Panc1 (cell line): ENCODE data around the gene DLG2. TPM values are rescaled to one million over a fixed set of nuclear protein-coding genes. Genes with fewer than 3 reads are reported as not detected.

Experiments
- ATAC-seq: fragments of 200-7000 bp; cut with Tn5 transposase; 2 replicates; pipeline ENCODE4 v1.9.1; 2020; ENCODE audit warnings: mild to moderate bottlenecking, moderate library complexity
- BruUV-seq: library from RNA; stranded (reverse); fragments of 400-500 nt; replicated peaks from 2 replicates; lab custom pipeline; 2021; lab: Mats Ljungman, UMichigan
- CTCF ChIA-PET: fragments of 300-600 bp; sonication (Branson Sonifier 250); formaldehyde crosslinking; loops from one replicate; lab custom pipeline; 2022; ENCODE audit warnings: antibody characterized with exemption; lab: Charles Lee
- POLR2A ChIA-PET: fragments of 300-600 bp; sonication (Branson Sonifier 250); formaldehyde crosslinking; loops from one replicate; lab custom pipeline; 2022; ENCODE audit warnings: antibody characterized with exemption; lab: Charles Lee
- DNase-seq: peaks from one replicate; pipeline ENCODE4 v3.0.0-alpha.2; 2010; ENCODE audit warnings: low read depth, low spot score
- H3K27ac ChIP-seq: 2 replicates; pipeline ENCODE4 v1.5.1; 2011; ENCODE audit warnings: mild to moderate bottlenecking, low read length, inconsistent platforms
- H3K27me3 ChIP-seq: fragments of 200-500 bp; sonication (Bioruptor generic); 2 replicates; pipeline ENCODE4 v1.6.0; 2014; ENCODE audit warnings: low read length, inconsistent platforms; ENCODE audit not compliant: control insufficient read depth, insufficient read depth
- H3K36me3 ChIP-seq: fragments of 200-500 bp; sonication (Bioruptor generic); 2 replicates; pipeline ENCODE4 v1.5.1; 2014; ENCODE audit warnings: inconsistent platforms, mild to moderate bottlenecking, low read length, moderate library complexity; ENCODE audit not compliant: control insufficient read depth, insufficient read depth
- H3K4me1 ChIP-seq: 2 replicates; pipeline ENCODE4 v1.5.1; 2011; ENCODE audit warnings: inconsistent platforms, mild to moderate bottlenecking, low read length, moderate library complexity; ENCODE audit not compliant: control insufficient read depth, insufficient read depth
- H3K4me3 ChIP-seq, 2 experiments: 2 replicates each; pipeline ENCODE4 v1.5.1; 2011 to 2012; ENCODE audit warnings: low read depth in 2 of 2, low read length in 2 of 2, mild to moderate bottlenecking in 2 of 2, inconsistent platforms in 1 of 2, moderate library complexity in 1 of 2
- H3K9me3 ChIP-seq: fragments of 200-500 bp; sonication (Bioruptor generic); 2 replicates; pipeline ENCODE4 v1.5.1; 2014; ENCODE audit warnings: low read depth, mild to moderate bottlenecking, inconsistent platforms, low read length, moderate library complexity; ENCODE audit not compliant: control insufficient read depth, insufficient read depth
- POLR2AphosphoS5 ChIP-seq: IDR thresholded peaks from 2 replicates; pipeline ENCODE4 v1.6.1; 2012; ENCODE audit warnings: mild to moderate bottlenecking, low read depth, low read length, moderate library complexity
- SIN3A ChIP-seq: IDR thresholded peaks from 2 replicates; pipeline ENCODE4 v1.6.1; 2012; ENCODE audit warnings: low read depth, mild to moderate bottlenecking, low read length, moderate library complexity, borderline replicate concordance; ENCODE audit not compliant: insufficient read depth
- TCF7L2 ChIP-seq: IDR thresholded peaks from 2 replicates; pipeline ENCODE4 v1.6.1; 2011; ENCODE audit warnings: mild to moderate bottlenecking, low read depth, low read length, inconsistent platforms
- in situ Hi-C: cut with HindIII; loops from 2 replicates; pipeline ENCODE4 v1.10.0; 2016; ENCODE audit warnings: low sequenced_read_pairs, low pct_unique_long_range_greater_than_20kb
- intact Hi-C: fragments of 100-400 bp; cut with micrococcal nuclease; formaldehyde crosslinking; loops from one replicate; pipeline ENCODE4 v1.10.0; 2022; ENCODE audit not compliant: unreplicated experiment
- total RNA-seq: library from RNA; stranded (reverse); gene quantifications from one replicate; pipeline ENCODE4 v1.2.1, GENCODE V29; 2021; ENCODE audit not compliant: unreplicated experiment
- TF ChIP-seq, protein P1 (sequence below): fragments of 450-650 bp; IDR thresholded peaks from 2 replicates; pipeline ENCODE4 v1.5.1; 2017; ENCODE audit warnings: mild to moderate bottlenecking
- TF ChIP-seq, protein P2 (sequence below), 2 experiments: IDR thresholded peaks; 2 replicates each; pipeline ENCODE4 v1.6.1; 2011 to 2012; ENCODE audit warnings: low read depth in 2 of 2, control low read depth in 1 of 2, low read length in 1 of 2, mild to moderate bottlenecking in 1 of 2, moderate library complexity in 1 of 2; ENCODE audit not compliant: insufficient read depth in 1 of 2

The DLG2 gene
- total RNA-seq, 1 experiment from 2014 or later = 4.2 TPM

DNA sequence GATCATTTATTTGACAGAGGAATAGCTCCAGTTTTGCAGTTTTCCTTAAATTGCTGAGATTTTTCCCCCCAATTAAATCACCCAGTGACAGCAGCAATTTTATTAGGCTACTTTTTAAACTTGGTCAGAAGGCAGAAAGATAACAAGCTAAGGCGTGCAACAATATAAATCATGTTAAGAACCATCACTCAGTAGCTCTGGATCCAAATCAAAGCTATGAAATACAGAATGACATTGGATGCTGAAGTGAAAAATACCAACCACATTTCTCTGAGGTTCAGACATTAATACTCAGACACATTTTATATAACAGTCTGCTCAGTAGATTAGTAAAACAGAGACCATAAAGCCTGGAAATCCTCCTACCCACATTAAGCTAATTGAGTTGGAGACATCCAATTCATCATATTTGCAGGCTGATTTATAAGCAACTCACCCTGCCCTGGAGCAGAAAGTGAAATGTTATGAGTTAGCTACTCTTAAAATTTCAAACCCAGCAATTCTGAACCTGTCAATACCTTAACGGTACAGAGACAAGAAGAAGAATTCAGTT, 1108.4 kb downstream of the DLG2 start:
- CTCF ChIA-PET = no interaction called here

DNA sequence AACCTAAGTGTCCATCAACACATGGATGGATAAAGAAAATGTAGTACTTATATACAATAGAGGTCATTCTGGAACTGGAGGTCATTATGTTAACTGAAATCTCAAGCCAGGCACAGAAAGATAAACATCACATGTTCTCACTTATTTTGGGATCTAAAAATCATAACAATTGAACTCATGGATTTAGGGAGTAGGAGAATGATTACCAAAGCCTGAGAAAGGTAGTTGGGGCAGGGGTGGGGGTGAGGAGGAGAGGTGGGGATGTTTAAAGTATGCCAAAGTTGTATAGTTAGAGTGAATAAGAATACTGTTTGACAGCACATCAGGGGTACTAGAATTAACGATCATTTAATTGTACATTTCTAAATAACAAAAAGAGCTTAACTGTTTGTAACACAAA, 1112.7 kb downstream of the DLG2 start:
- POLR2A ChIA-PET = no interaction called here
- H3K27ac ChIP-seq = no peak overlapping the region
- no peaks in the 10 kb centered on the region for H3K36me3 ChIP-seq
- H3K4me3 ChIP-seq = no peak overlapping the region
- DNase-seq (no peak), ATAC-seq (no peak)
- no peaks in the 10 kb centered on the region for H3K27me3 ChIP-seq
- no TSS peak for BruUV-seq
- in situ Hi-C loops = no loop called here
- peaks cover 1% of the 10 kb centered on the region; the same call in 1 of the 2 replicates for H3K9me3 ChIP-seq
- CTCF ChIA-PET = no interaction called here
- TF ChIP-seq SIN3A = no peak
- TF ChIP-seq TCF7L2 = no peak
- TF ChIP-seq, protein P1, sequence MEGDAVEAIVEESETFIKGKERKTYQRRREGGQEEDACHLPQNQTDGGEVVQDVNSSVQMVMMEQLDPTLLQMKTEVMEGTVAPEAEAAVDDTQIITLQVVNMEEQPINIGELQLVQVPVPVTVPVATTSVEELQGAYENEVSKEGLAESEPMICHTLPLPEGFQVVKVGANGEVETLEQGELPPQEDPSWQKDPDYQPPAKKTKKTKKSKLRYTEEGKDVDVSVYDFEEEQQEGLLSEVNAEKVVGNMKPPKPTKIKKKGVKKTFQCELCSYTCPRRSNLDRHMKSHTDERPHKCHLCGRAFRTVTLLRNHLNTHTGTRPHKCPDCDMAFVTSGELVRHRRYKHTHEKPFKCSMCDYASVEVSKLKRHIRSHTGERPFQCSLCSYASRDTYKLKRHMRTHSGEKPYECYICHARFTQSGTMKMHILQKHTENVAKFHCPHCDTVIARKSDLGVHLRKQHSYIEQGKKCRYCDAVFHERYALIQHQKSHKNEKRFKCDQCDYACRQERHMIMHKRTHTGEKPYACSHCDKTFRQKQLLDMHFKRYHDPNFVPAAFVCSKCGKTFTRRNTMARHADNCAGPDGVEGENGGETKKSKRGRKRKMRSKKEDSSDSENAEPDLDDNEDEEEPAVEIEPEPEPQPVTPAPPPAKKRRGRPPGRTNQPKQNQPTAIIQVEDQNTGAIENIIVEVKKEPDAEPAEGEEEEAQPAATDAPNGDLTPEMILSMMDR = no peak
- TF ChIP-seq, protein P2, sequence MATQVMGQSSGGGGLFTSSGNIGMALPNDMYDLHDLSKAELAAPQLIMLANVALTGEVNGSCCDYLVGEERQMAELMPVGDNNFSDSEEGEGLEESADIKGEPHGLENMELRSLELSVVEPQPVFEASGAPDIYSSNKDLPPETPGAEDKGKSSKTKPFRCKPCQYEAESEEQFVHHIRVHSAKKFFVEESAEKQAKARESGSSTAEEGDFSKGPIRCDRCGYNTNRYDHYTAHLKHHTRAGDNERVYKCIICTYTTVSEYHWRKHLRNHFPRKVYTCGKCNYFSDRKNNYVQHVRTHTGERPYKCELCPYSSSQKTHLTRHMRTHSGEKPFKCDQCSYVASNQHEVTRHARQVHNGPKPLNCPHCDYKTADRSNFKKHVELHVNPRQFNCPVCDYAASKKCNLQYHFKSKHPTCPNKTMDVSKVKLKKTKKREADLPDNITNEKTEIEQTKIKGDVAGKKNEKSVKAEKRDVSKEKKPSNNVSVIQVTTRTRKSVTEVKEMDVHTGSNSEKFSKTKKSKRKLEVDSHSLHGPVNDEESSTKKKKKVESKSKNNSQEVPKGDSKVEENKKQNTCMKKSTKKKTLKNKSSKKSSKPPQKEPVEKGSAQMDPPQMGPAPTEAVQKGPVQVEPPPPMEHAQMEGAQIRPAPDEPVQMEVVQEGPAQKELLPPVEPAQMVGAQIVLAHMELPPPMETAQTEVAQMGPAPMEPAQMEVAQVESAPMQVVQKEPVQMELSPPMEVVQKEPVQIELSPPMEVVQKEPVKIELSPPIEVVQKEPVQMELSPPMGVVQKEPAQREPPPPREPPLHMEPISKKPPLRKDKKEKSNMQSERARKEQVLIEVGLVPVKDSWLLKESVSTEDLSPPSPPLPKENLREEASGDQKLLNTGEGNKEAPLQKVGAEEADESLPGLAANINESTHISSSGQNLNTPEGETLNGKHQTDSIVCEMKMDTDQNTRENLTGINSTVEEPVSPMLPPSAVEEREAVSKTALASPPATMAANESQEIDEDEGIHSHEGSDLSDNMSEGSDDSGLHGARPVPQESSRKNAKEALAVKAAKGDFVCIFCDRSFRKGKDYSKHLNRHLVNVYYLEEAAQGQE (IDR thresholded peaks at IDR 0.05; ENCODE audit: insufficient read depth in 1 of 2, low read depth in 2 of 2, low read length in 1 of 2) = no peak
- TF ChIP-seq POLR2AphosphoS5 = no peak
- H3K4me1 ChIP-seq = no peaks in the 10 kb centered on the region
- intact Hi-C loops = no loop called here

More for the DNA sequence above, 1108.4 kb downstream of the DLG2 start:
- Histone ChIP-seq H3K4me1 (no peaks in the 10 kb centered on the region), H3K4me3 (no peak overlapping the region), H3K36me3 (no peaks in the 10 kb centered on the region), H3K27me3 (no peaks in the 10 kb centered on the region), H3K9me3 (no peaks in the 10 kb centered on the region), H3K27ac (no peak overlapping the region)
- in situ Hi-C loops = no loop called here
- no peak for TF ChIP-seq SIN3A
- TF ChIP-seq TCF7L2 = no peak
- TF ChIP-seq, protein P1 = no peak
- TF ChIP-seq POLR2AphosphoS5 = no peak
- no TSS peak for BruUV-seq
- intact Hi-C loops = no loop called here
- ATAC-seq (no peak), DNase-seq (no peak)
- POLR2A ChIA-PET = no interaction called here
